Ectodermal cell (in vitro differentiated cells): Measurements from ENCODE around the gene TDRD10.

ENCODE experiments used
- H3K27ac ChIP-seq: 2 replicates; pipeline ENCODE4 v1.7.0; 2013; ENCODE audit warnings: mild to moderate bottlenecking, low read depth, low read length; ENCODE audit not compliant: insufficient read depth, poor library complexity, severe bottlenecking
- H3K27me3 ChIP-seq: 2 replicates; pipeline ENCODE4 v1.7.0; 2013; ENCODE audit warnings: mild to moderate bottlenecking, low read length; ENCODE audit not compliant: insufficient read depth, control insufficient read depth, poor library complexity, severe bottlenecking
- H3K36me3 ChIP-seq: one replicate; pipeline ENCODE4 v1.7.0; 2013; ENCODE audit warnings: low read length; ENCODE audit not compliant: control insufficient read depth, insufficient read depth
- H3K4me1 ChIP-seq: one replicate; pipeline ENCODE4 v1.7.0; 2013; ENCODE audit warnings: low read length; ENCODE audit not compliant: control insufficient read depth, insufficient read depth
- H3K4me3 ChIP-seq: 2 replicates; pipeline ENCODE4 v1.7.0; 2013; ENCODE audit warnings: low read depth, low read length, control low read depth; ENCODE audit not compliant: insufficient read depth
- H3K9me3 ChIP-seq: 2 replicates; pipeline ENCODE4 v1.7.0; 2013; ENCODE audit warnings: mild to moderate bottlenecking, low read length, moderate library complexity; ENCODE audit not compliant: control insufficient read depth
- WGBS, 2 experiments: methylation state at CpG; one replicate each; pipeline ENCODE4 v1.1.7; 2013; ENCODE audit warnings: missing lambda C conversion rate in 2 of 2; 5-methylcytosine and 5-hydroxymethylcytosine counted together

Gene TDRD10

GRCh38 chr1:154551474-154551873 lies 49.5 kb downstream of the TDRD10 start:
- 93 to 95% methylated on average over 4 of the region's 4 CpGs for WGBS, 2 experiments
- Histone ChIP-seq H3K27ac (no peak overlapping the region), H3K36me3 (peaks cover 54% of the 10 kb centered on the region)

GRCh38 chr1:154552036-154552435 lies 50.0 kb downstream of the TDRD10 start:
- Histone ChIP-seq H3K27ac (no peak overlapping the region), H3K4me3 (no peak overlapping the region), H3K36me3 (peaks cover 54% of the 10 kb centered on the region), H3K4me1 (peaks cover 9% of the 10 kb centered on the region), H3K9me3 (no peaks in the 10 kb centered on the region), H3K27me3 (no peaks in the 10 kb centered on the region)
- WGBS, 2 experiments, result 96 to 97% methylated on average over 6 of the region's 6 CpGs

More at GRCh38 chr1:154551474-154551873, 49.5 kb downstream of the TDRD10 start:
- no peak overlapping the region for H3K4me3 ChIP-seq
- H3K9me3 ChIP-seq, result no peaks in the 10 kb centered on the region
- peaks cover 7% of the 10 kb centered on the region for H3K4me1 ChIP-seq
- H3K27me3 ChIP-seq, result no peaks in the 10 kb centered on the region

GRCh38 chr1:154553056-154554030 lies 51.3 kb downstream of the TDRD10 start:
- Histone ChIP-seq H3K4me1 (peaks cover 9% of the 10 kb centered on the region), H3K9me3 (no peaks in the 10 kb centered on the region), H3K27me3 (no peaks in the 10 kb centered on the region), H3K36me3 (peaks cover 54% of the 10 kb centered on the region), H3K27ac (no peak overlapping the region), H3K4me3 (no peak overlapping the region)
- WGBS, 2 experiments, result 88 to 94% methylated on average over 11 to 12 of the region's 12 CpGs

- Histone ChIP-seq H3K4me1 (peaks cover 9% of the 10 kb centered on the region), H3K27me3 (no peaks in the 10 kb centered on the region), H3K9me3 (no peaks in the 10 kb centered on the region), H3K36me3 (peaks cover 40% of the 10 kb centered on the region), H3K27ac (no peak overlapping the region), H3K4me3 (peak overlapping the region; percentile 93)
- 23 to 25% methylated on average over 4 of the region's 4 CpGs for WGBS, 2 experiments
These were observed 54.4 kb downstream of the TDRD10 start for GRCh38 chr1:154556422-154556821.

- 18 to 28% methylated on average over 6 to 7 of the region's 7 CpGs for WGBS, 2 experiments
- Histone ChIP-seq H3K4me1 (peaks cover 9% of the 10 kb centered on the region), H3K27me3 (no peaks in the 10 kb centered on the region), H3K9me3 (no peaks in the 10 kb centered on the region), H3K36me3 (peaks cover 30% of the 10 kb centered on the region), H3K4me3 (peak overlapping the region; percentile 93), H3K27ac (no peak overlapping the region)
These were observed 55.4 kb downstream of the TDRD10 start for GRCh38 chr1:154557248-154557938.

- Histone ChIP-seq H3K27me3 (no peaks in the 10 kb centered on the region), H3K27ac (peak within 1 kb of the TSS; percentile 84), H3K36me3 (peaks cover 23% of the 10 kb centered on the region), H3K4me3 (peak within 1 kb of the TSS; percentile 93), H3K4me1 (peaks cover 9% of the 10 kb centered on the region), H3K9me3 (no peaks in the 10 kb centered on the region)
- 1% methylated on average over 69 of the region's 69 CpGs for WGBS, 2 experiments
These were observed 56.1 kb downstream of the TDRD10 start, which contains the start of gene UBE2Q1 for GRCh38 chr1:154557939-154558719. UBE2Q1 (minus strand) TSS chr1:154558662; CDS start chr1:154558553, 109 bp downstream.

- Histone ChIP-seq H3K27ac (peak overlapping the region; percentile 84), H3K4me3 (peak overlapping the region; percentile 93), H3K4me1 (peaks cover 9% of the 10 kb centered on the region), H3K36me3 (peaks cover 15% of the 10 kb centered on the region), H3K27me3 (no peaks in the 10 kb centered on the region), H3K9me3 (no peaks in the 10 kb centered on the region)
- WGBS, 2 experiments, result 4 to 5% methylated on average over 55 to 57 of the region's 57 CpGs
These were observed 56.9 kb downstream of the TDRD10 start for GRCh38 chr1:154558720-154559465.

- 17% methylated on average over 13 of the region's 13 CpGs for WGBS, 2 experiments
- H3K27ac ChIP-seq, result peak overlapping the region; percentile 84
These were observed 57.5 kb downstream of the TDRD10 start for GRCh38 chr1:154559466-154560044.

GRCh38 chr1:154565876-154566275 lies 63.9 kb downstream of the TDRD10 start:
- WGBS, 2 experiments, result 86 to 95% methylated on average over 6 of the region's 6 CpGs
- Histone ChIP-seq H3K9me3 (no peaks in the 10 kb centered on the region), H3K4me1 (peaks cover 8% of the 10 kb centered on the region), H3K4me3 (no peak overlapping the region), H3K27ac (no peak overlapping the region), H3K27me3 (peaks cover 30% of the 10 kb centered on the region), H3K36me3 (no peaks in the 10 kb centered on the region)

More at GRCh38 chr1:154559466-154560044, 57.5 kb downstream of the TDRD10 start:
- Histone ChIP-seq H3K36me3 (peaks cover 10% of the 10 kb centered on the region), H3K27me3 (no peaks in the 10 kb centered on the region), H3K4me3 (peak overlapping the region; percentile 93), H3K9me3 (no peaks in the 10 kb centered on the region), H3K4me1 (peaks cover 9% of the 10 kb centered on the region)
